Uterus (tissue), 2 donors: ENCODE data around the gene ANKRA2.

Experiments used
- CTCF ChIP-seq, 4 experiments: fragments of 200-600 bp in 2 of 4; fragments of 450-650 bp in 2 of 4; sonication (generic) in 2 of 4; IDR thresholded peaks; one replicate each; pipeline ENCODE4 v1.5.1; 2016 to 2019; ENCODE audit warnings: antibody characterized with exemption in 4 of 4, mild to moderate bottlenecking in 2 of 4, moderate library complexity in 1 of 4
- POLR2A ChIP-seq, 2 donors: fragments of 450-650 bp; IDR thresholded peaks; one replicate each; pipeline ENCODE4 v1.6.1; 2016; ENCODE audit warnings: antibody characterized with exemption in 2 of 2, mild to moderate bottlenecking in 1 of 2, moderate library complexity in 1 of 2

- TF ChIP-seq CTCF (IDR thresholded peaks at IDR 0.05) (no peak), POLR2A (IDR thresholded peaks at IDR 0.05) (no peak)
These were observed 42.5 kb downstream of the ANKRA2 start for GRCh38 chr5:73522989-73523388.
